GM12878 (cell line): Measurements from ENCODE around the gene DMXL1. TPM values are rescaled to one million over a fixed set of nuclear protein-coding genes. Genes with fewer than 3 reads are reported as not detected.

Source experiments
- ATAC-seq: fragments of 200-7000 bp; cut with Tn5 transposase; 3 replicates; pipeline ENCODE4 v1.9.1; 2020; ENCODE audit warnings: mild to moderate bottlenecking, moderate library complexity
- BruUV-seq: library from RNA; stranded (reverse); fragments of 400-500 nt; replicated peaks from 2 replicates; lab custom pipeline; 2021; lab: Mats Ljungman, UMichigan
- CTCF ChIA-PET: fragments of 300-600 bp; sonication (Branson Sonifier 250); formaldehyde crosslinking; extraction: SDS; loops from one replicate; lab custom pipeline; 2021; ENCODE audit warnings: inconsistent platforms; lab: Yijun Ruan, JAX
- POLR2A ChIA-PET: fragments of 350-600 bp; formaldehyde crosslinking; extraction: SDS; loops from one replicate; lab custom pipeline; 2021; ENCODE audit warnings: inconsistent platforms; lab: Charles Lee
- RAD21 ChIA-PET: fragments of 300-600 bp; sonication (Branson Sonifier 250); formaldehyde crosslinking; loops from one replicate; lab custom pipeline; 2023; ENCODE audit warnings: antibody characterized with exemption; ENCODE audit not compliant: unreplicated experiment; lab: Charles Lee
- SMC1A ChIA-PET: fragments of 300-600 bp; sonication (Branson Sonifier 250); formaldehyde crosslinking; loops from one replicate; lab custom pipeline; 2023; ENCODE audit not compliant: unreplicated experiment, uncharacterized antibody; lab: Charles Lee
- DNase-seq: peaks from one replicate; pipeline ENCODE4 v3.0.0-alpha.2; 2011; ENCODE audit warnings: low read depth, low spot score
- FAIRE-seq: peaks from 3 replicates; lab custom pipeline; 2011; peaks lifted over from hg19 to GRCh38; lab: Jason Lieb, UNC
- H2AFZ ChIP-seq: 2 replicates; pipeline ENCODE4 v1.6.0; 2011; ENCODE audit warnings: low read depth, low read length, control low read depth; ENCODE audit not compliant: control insufficient read depth
- H3K27ac ChIP-seq: 2 replicates; pipeline ENCODE4 v1.5.1; 2011; ENCODE audit warnings: control low read depth; ENCODE audit not compliant: control insufficient read depth, insufficient read depth
- H3K27me3 ChIP-seq, 2 experiments: replicated peaks in 1 of 2; 2 replicates each; pipeline versions ENCODE4 v1.6.0 to v1.6.1; 2011; ENCODE audit warnings: low read length in 1 of 2; ENCODE audit not compliant: control insufficient read depth in 2 of 2, insufficient read depth in 2 of 2
- H3K36me3 ChIP-seq, 2 experiments: 2 replicates each; pipeline ENCODE4 v1.5.1; 2011; ENCODE audit warnings: low read length in 1 of 2; ENCODE audit not compliant: control insufficient read depth in 2 of 2, insufficient read depth in 2 of 2
- H3K4me1 ChIP-seq: 2 replicates; pipeline ENCODE4 v1.6.1; 2011; ENCODE audit warnings: mild to moderate bottlenecking, low read length, moderate library complexity, mixed read lengths; ENCODE audit not compliant: control insufficient read depth, insufficient read depth
- H3K4me2 ChIP-seq: 2 replicates; pipeline ENCODE4 v1.6.0; 2011; ENCODE audit warnings: control low read depth; ENCODE audit not compliant: control insufficient read depth, insufficient read depth
- H3K4me3 ChIP-seq: fragments of 200-600 bp; sonication (generic); 2 replicates; pipeline ENCODE4 v1.5.1; 2016
- H3K79me2 ChIP-seq: 2 replicates; pipeline ENCODE4 v1.6.0; 2011; ENCODE audit warnings: low read length; ENCODE audit not compliant: control insufficient read depth, insufficient read depth
- H3K9ac ChIP-seq: 2 replicates; pipeline ENCODE4 v1.8.0; 2011; ENCODE audit warnings: low read length, control low read depth, mixed read lengths; ENCODE audit not compliant: control insufficient read depth, insufficient read depth
- H3K9me3 ChIP-seq: replicated peaks from 3 replicates; pipeline ENCODE4 v1.5.1; 2011; ENCODE audit warnings: mild to moderate bottlenecking, low read length; ENCODE audit not compliant: control insufficient read depth, insufficient read depth
- H4K20me1 ChIP-seq: 2 replicates; pipeline ENCODE4 v1.6.0; 2011; ENCODE audit not compliant: control insufficient read depth, insufficient read depth
- ASH2L ChIP-seq: fragments of 300-600, 200-600 bp; sonication (generic); IDR thresholded peaks from 2 replicates; pipeline ENCODE4 v1.6.1; 2017; ENCODE audit warnings: low read depth, mild to moderate bottlenecking, borderline replicate concordance
- ATF7 ChIP-seq: fragments of 450-650 bp; IDR thresholded peaks from 2 replicates; pipeline ENCODE4 v1.6.1; 2016; ENCODE audit warnings: low read depth, mild to moderate bottlenecking
- BMI1 ChIP-seq: fragments of 450-650 bp; IDR thresholded peaks from 2 replicates; pipeline ENCODE4 v1.6.1; 2016; ENCODE audit warnings: mild to moderate bottlenecking, moderate library complexity, borderline replicate concordance
- CREB1 ChIP-seq: IDR thresholded peaks from 2 replicates; pipeline ENCODE4 v1.6.1; 2012; ENCODE audit warnings: low read depth, mild to moderate bottlenecking, inconsistent platforms
- DPF2 ChIP-seq: fragments of 450-650 bp; IDR thresholded peaks from 2 replicates; pipeline ENCODE4 v1.6.1; 2017; ENCODE audit warnings: mild to moderate bottlenecking
- HDGF ChIP-seq: fragments of 450-650 bp; IDR thresholded peaks from 2 replicates; pipeline ENCODE4 v1.6.1; 2016; ENCODE audit warnings: antibody characterized with exemption
- IKZF2 ChIP-seq, 2 experiments: fragments of 450-650 bp; IDR thresholded peaks; 2 replicates each; pipeline ENCODE4 v1.6.1; 2017; ENCODE audit warnings: mild to moderate bottlenecking in 2 of 2, moderate library complexity in 2 of 2
- KAT2A ChIP-seq: conservative IDR thresholded peaks from 2 replicates; pipeline ENCODE4 v1.6.1; 2011; ENCODE audit warnings: low read depth, low read length; ENCODE audit not compliant: control insufficient read depth
- MEF2B ChIP-seq: fragments of 450-650 bp; IDR thresholded peaks from 2 replicates; pipeline ENCODE4 v1.6.1; 2018; ENCODE audit warnings: mild to moderate bottlenecking, moderate library complexity; ENCODE audit not compliant: partially characterized antibody, poor library complexity, severe bottlenecking
- NR2F1 ChIP-seq: fragments of 450-650 bp; conservative IDR thresholded peaks from 2 replicates; pipeline ENCODE4 v1.6.1; 2017; ENCODE audit warnings: mild to moderate bottlenecking
- SRF ChIP-seq, 2 experiments: IDR thresholded peaks; 2 replicates each; pipeline ENCODE4 v1.6.1; 2011; ENCODE audit warnings: low read depth in 2 of 2, low read length in 2 of 2, mild to moderate bottlenecking in 1 of 2, moderate library complexity in 1 of 2
- TBL1XR1 ChIP-seq: IDR thresholded peaks from 2 replicates; pipeline ENCODE4 v1.6.1; 2012; ENCODE audit warnings: low read depth, low read length, improper control_type of control experiment
- TCF12 ChIP-seq: IDR thresholded peaks from 2 replicates; pipeline ENCODE4 v1.6.1; 2011; ENCODE audit warnings: low read depth, mild to moderate bottlenecking, low read length
- WGBS: methylation state at CpG from one replicate; pipeline ENCODE4 v1.1.6; 2016; ENCODE audit warnings: low lambda C conversion rate; ENCODE audit not compliant: insufficient replicate concordance, insufficient coverage; ENCODE audit errors: missing lambda C conversion rate; 5-methylcytosine and 5-hydroxymethylcytosine counted together
- in situ Hi-C: fragments of 300-500 bp; cut with MboI; formaldehyde crosslinking; loops from 9 replicates; pipeline ENCODE4 v1.14.3; 2018; ENCODE audit warnings: mixed read lengths
- intact Hi-C: fragments of 100-400 bp; cut with micrococcal nuclease; formaldehyde crosslinking; loops from one replicate; pipeline ENCODE4 v1.14.2; 2022; ENCODE audit not compliant: unreplicated experiment
- polyA plus RNA-seq, 11 experiments: library from polyadenylated mRNA; depleted of rRNA in 4 of 11; unstranded in 6 of 11; stranded (reverse) in 5 of 11; fragments of >200 nt; fragmentation: Nextera tagmentation in 4 of 11; fragmentation: Illumina TruSeq in 1 of 11; extraction: Ambion mirVana in 4 of 11; extraction: Trizol in 1 of 11; gene quantifications; 1 replicate in 1 of 11; 2 replicates in 10 of 11; pipeline versions ENCODE4 v1.2.1 to v1.2.3, GENCODE V29; 2011 to 2016; ENCODE audit warnings: inconsistent platforms in 2 of 11, missing spikeins in 2 of 11, low read depth in 1 of 11
- total RNA-seq, 4 experiments: library from RNA; depleted of rRNA in 3 of 4; stranded (reverse); fragments of >200 nt in 3 of 4; fragmentation: Illumina TruSeq in 1 of 4; extraction: Trizol in 1 of 4; gene quantifications; 2 replicates each; pipeline versions ENCODE4 v1.2.1 to v1.2.3, GENCODE V29; 2013 to 2021
- TF ChIP-seq, protein P1 (sequence below): fragments of 150-350 bp; IDR thresholded peaks from 2 replicates; pipeline ENCODE4 v1.6.1; 2014; ENCODE audit warnings: mild to moderate bottlenecking, low read depth, low read length
- TF ChIP-seq, protein P2 (sequence below): fragments of 450-650 bp; formaldehyde crosslinking; IDR thresholded peaks from 2 replicates; pipeline ENCODE4 v1.4.0; 2020; ENCODE audit warnings: mild to moderate bottlenecking, moderate library complexity
- TF ChIP-seq, protein P3 (sequence below): fragments of 450-650 bp; IDR thresholded peaks from 2 replicates; pipeline ENCODE4 v1.6.1; 2016; ENCODE audit warnings: mild to moderate bottlenecking

Gene DMXL1
- total and polyA plus RNA-seq, 10 of the 15 experiments (the other 5 are each of a cell fraction or from before 2014, with no cell fraction given) = 9.1 to 67.7 (median 34.1) TPM

DNA sequence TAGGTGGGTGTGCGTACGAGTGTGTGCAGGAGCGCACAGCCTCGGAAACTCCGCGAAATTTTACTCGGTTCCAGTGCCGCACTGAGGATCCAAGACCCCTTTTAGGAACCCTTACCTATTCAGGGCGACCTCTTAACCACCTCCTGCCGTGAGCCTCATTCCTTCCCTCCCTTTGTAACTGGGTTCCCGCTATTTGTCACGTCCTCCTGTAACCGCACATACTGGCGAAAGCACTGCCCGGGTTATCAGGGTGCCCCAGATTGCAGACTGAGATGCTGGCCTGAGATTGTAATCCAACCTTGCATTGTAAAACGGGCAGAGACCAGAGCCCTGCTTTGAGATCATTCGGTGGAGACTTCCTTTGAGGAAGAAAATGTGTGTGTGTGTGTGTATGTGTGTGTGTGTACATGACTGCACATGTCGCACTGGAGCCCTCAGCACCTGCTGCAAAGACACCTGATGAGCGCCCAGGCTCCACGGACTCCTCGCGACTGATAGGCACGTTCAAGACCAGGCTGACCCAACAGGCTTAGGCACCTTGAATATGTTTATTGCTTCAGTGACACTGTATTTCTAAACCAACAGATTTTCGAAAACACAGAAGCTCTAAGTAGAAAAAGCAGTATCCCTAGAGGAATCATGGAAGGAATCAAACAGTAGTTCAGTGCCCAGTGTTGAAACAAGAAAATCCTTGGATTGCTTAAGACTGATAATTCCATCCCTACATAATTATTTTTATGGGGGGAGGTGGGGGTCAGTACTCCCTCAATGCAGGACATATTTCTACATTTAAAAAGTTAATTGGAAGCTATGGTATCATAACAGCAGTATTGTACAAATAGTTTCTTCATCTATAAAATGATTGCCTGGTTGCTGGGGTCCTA, 198.4 kb downstream of the DMXL1 start:
- in situ Hi-C loops (no loop called here), intact Hi-C loops (loop anchor here (2.0 to 10.0 kb wide), 6 partner anchors 19 to 475 kb away; no protein-coding TSS in a partner anchor)
- TF ChIP-seq MEF2B (no peak), TCF12 (no peak), DPF2 (0 out of 2 replicates have a peak, but pooled peaks have one; percentile 18), SRF (IDR thresholded peaks at IDR 0.05; ENCODE audit: low read depth in 2 of 2, low read length in 2 of 2) (no peak), ATF7 (peak; percentile 19; the same call in 1 of the 2 replicates), NR2F1 (no peak), BMI1 (no peak), TBL1XR1 (no peak), CREB1 (no peak), KAT2A (no peak), IKZF2 (IDR thresholded peaks at IDR 0.05) (peak; percentile 2 to 22; a peak in 2 of 4 replicates), HDGF (no peak), ASH2L (0 out of 2 replicates have a peak, but pooled peaks have one; percentile 5)
- TF ChIP-seq, protein P1, sequence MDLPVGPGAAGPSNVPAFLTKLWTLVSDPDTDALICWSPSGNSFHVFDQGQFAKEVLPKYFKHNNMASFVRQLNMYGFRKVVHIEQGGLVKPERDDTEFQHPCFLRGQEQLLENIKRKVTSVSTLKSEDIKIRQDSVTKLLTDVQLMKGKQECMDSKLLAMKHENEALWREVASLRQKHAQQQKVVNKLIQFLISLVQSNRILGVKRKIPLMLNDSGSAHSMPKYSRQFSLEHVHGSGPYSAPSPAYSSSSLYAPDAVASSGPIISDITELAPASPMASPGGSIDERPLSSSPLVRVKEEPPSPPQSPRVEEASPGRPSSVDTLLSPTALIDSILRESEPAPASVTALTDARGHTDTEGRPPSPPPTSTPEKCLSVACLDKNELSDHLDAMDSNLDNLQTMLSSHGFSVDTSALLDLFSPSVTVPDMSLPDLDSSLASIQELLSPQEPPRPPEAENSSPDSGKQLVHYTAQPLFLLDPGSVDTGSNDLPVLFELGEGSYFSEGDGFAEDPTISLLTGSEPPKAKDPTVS = no peak
- TF ChIP-seq, protein P2, sequence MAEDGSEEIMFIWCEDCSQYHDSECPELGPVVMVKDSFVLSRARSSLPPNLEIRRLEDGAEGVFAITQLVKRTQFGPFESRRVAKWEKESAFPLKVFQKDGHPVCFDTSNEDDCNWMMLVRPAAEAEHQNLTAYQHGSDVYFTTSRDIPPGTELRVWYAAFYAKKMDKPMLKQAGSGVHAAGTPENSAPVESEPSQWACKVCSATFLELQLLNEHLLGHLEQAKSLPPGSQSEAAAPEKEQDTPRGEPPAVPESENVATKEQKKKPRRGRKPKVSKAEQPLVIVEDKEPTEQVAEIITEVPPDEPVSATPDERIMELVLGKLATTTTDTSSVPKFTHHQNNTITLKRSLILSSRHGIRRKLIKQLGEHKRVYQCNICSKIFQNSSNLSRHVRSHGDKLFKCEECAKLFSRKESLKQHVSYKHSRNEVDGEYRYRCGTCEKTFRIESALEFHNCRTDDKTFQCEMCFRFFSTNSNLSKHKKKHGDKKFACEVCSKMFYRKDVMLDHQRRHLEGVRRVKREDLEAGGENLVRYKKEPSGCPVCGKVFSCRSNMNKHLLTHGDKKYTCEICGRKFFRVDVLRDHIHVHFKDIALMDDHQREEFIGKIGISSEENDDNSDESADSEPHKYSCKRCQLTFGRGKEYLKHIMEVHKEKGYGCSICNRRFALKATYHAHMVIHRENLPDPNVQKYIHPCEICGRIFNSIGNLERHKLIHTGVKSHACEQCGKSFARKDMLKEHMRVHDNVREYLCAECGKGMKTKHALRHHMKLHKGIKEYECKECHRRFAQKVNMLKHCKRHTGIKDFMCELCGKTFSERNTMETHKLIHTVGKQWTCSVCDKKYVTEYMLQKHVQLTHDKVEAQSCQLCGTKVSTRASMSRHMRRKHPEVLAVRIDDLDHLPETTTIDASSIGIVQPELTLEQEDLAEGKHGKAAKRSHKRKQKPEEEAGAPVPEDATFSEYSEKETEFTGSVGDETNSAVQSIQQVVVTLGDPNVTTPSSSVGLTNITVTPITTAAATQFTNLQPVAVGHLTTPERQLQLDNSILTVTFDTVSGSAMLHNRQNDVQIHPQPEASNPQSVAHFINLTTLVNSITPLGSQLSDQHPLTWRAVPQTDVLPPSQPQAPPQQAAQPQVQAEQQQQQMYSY (CRISPR knock-in tag) = no peak
- TF ChIP-seq, protein P3, sequence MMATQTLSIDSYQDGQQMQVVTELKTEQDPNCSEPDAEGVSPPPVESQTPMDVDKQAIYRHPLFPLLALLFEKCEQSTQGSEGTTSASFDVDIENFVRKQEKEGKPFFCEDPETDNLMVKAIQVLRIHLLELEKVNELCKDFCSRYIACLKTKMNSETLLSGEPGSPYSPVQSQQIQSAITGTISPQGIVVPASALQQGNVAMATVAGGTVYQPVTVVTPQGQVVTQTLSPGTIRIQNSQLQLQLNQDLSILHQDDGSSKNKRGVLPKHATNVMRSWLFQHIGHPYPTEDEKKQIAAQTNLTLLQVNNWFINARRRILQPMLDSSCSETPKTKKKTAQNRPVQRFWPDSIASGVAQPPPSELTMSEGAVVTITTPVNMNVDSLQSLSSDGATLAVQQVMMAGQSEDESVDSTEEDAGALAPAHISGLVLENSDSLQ = no peak

More for the DNA sequence above, 198.4 kb downstream of the DMXL1 start:
- Histone ChIP-seq H3K9me3 (no peaks in the 10 kb centered on the region; the same call in 2 of the 3 replicates), H3K79me2 (peaks cover 61% of the 10 kb centered on the region), H3K9ac (peak overlapping the region; percentile 92), H3K4me3 (peak overlapping the region; percentile 99), H3K27ac (peak overlapping the region; percentile 90), H3K27me3 (no peaks in the 10 kb centered on the region), H3K4me1 (peaks cover 25% of the 10 kb centered on the region), H4K20me1 (no peaks in the 10 kb centered on the region), H2AFZ (peak overlapping the region; percentile 75), H3K4me2 (peak overlapping the region; percentile 92), H3K36me3 (no peaks in the 10 kb centered on the region)
- ChIA-PET CTCF (interaction anchor here (0.7 to 2.9 kb wide), 15 partner anchors 11 to 281 kb away, joined by 3 to 18 read pairs (median 6); partner anchors contain the start of gene DTWD2), POLR2A (interaction anchor here (0.6 to 7.4 kb wide), 18 partner anchors 8 to 198 kb away, joined by 3 to 57 read pairs (median 6); partner anchors contain the start of gene DMXL1), RAD21 (interaction anchor here (0.7 to 5.0 kb wide), 33 partner anchors 9 to 248 kb away, joined by 3 to 46 read pairs (median 5); no protein-coding TSS in a partner anchor), SMC1A (interaction anchor here (0.8 to 14.5 kb wide), 20 partner anchors 10 to 282 kb away, joined by 3 to 181 read pairs (median 5); partner anchors contain the start of gene DTWD2)
- WGBS = under 1% methylated on average over 24 of the region's 24 CpGs
- ATAC-seq (peak; percentile 25), DNase-seq (no peak), FAIRE-seq (no peak)
- BruUV-seq = TSS peak; percentile 53
